Activated CD4-positive, CD25-positive, alpha-beta regulatory T cell treated with anti-CD3 and anti-CD28 coated beads, Interleukin-2, amount 50 U/mL, for 72 hours (primary cell): ENCODE data around the gene MRPS18A.
A peak's percentile ranks its signal among the peaks of the same experiment; 100 is the strongest.

Experiments used
- DNase-seq: peaks from one replicate; pipeline ENCODE4 v3.0.0; 2021

The MRPS18A gene

DNA sequence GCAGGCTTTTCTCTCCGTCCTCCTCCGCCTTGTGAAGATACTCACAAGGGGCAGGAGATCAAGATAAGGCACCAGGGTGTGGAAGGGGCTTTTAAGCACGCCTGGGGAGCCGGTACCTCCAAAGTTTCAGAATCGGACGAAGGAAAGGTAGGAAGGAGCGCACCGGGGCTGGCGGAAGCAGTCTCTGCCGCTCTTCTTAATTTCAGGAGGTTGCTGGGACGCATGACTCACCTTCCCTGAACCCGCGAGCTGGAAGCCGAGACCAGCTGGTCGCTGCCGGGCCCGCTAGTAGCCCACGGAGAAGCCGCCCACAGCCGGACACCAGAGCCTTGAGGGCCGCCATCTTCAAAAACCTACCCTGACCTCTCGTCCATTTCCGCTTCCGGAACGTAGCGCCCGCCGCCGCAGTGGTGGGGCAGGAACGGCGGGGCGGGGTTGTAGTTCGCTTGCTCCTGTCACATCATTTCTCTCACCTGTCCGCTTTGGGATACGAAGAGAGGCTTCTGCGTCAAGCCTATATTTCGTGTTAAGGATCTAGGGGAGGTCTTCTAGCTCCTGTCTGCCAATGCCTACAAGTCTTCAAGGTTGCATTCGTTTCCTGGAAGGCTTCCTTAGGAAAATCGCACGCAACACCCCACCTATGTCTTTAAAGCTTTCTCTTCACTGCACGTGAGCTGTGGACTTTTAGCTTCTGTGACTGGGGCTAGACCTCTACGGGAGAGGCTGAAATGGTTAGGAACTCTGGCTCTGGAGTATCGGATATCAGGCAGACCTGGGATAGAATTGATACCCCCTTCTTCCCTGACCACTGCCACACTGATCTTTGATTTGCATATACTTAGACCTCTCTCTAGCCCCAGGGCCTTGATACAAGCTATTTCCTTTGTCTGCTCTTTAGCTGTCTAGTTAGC lies at the start of gene MRPS18A:
TSS of gene MRPS18A (minus strand) at position 355 of the 911 bp plus-strand sequence. CDS start at position 343, 12 bp downstream.
- peak; percentile 85 for DNase-seq

DNA sequence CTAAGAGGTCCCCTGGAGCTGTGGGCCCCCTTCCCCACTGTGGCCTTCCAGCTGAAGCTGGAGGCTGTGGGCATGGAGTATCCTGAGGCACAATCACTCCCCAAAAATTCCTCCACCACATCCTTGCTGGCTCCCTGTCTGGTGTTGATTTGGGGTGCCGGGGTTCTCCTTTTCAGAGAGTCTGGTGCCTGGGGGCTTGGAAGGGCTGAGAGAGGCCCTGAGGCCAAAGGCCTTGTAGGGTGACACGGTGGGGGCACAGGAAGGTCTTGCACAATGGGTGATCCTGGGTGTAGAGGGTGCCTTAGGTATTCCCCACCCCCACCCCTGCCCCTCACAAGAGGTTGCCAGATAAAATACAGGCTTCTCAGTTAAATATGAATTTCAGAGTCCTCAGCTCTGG lies 49.3 kb upstream of the MRPS18A start:
- no peak for DNase-seq

DNA sequence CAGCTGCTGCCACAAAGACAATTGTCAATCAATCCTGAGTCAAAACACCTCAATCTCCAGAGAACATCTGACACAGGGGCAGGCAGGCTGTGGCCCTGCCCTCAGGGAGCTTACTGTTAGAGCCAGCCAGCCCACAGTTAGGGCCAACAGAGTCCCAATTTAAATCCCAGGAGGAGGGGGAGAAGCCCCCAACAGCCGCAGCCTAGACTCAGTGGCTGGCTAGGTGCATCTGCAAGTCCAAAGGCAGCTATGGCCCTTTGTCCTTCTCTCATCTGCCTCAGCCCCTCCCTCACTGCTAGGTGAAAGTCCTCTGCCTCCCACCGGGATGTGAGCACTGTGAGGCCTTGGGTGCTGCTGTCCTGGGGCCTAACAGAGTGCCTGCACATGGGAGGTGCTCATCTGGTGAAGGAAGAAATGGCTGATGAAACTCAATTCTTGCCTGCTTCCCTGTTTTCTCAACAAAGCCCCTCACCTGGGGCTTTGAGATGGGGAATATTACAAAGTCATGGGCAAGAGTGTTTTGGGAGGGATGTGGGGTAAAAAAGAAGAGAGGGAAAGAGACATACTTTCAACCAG lies 48.7 kb upstream of the MRPS18A start:
- no peak for DNase-seq

DNA sequence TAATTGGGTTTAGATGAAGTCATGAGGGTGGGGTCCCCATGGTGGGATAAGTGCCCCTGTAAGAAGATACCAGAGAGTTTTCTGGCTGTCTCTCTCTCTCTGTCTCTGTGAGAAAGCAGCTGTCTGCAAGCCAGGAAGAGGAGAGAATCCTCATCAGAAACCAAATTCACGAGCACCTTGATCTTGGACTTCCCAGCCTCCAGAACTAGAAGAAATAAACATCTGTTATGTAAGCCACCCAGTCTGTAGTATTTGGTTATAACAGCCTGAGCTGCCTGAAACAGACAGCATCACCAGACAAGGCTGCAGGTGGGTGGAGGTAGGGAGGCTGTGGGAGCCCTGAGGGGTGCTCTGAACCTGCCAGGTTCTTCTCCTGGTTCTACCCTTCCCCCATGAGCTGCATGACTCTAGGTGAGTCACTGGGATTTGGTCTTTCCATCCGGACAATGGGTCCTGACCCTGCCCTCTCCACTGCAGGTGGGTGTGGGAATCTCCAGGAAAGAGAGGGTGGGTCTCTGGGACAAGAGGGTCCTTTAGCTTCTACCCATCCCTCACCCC lies 48.1 kb upstream of the MRPS18A start:
- DNase-seq = no peak

DNA sequence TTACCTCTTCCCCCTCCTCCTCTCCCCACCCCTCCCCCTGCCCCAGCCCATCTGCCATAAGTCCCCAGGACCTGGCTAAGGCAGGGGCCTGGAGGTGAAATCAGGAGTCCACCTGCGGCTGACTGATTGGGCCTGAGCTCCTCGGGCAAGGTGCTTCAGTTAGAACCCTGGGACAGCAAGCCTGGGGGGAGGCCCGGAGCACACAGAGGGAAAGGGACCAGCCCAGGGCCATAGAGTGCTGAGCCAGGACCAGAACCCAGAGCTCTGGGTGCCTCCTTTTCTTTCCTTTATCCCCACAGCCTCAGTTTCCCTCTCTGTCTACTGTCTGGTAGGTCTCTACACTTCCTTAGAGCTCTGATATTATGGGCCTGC lies 46.7 kb upstream of the MRPS18A start:
- no peak for DNase-seq

DNA sequence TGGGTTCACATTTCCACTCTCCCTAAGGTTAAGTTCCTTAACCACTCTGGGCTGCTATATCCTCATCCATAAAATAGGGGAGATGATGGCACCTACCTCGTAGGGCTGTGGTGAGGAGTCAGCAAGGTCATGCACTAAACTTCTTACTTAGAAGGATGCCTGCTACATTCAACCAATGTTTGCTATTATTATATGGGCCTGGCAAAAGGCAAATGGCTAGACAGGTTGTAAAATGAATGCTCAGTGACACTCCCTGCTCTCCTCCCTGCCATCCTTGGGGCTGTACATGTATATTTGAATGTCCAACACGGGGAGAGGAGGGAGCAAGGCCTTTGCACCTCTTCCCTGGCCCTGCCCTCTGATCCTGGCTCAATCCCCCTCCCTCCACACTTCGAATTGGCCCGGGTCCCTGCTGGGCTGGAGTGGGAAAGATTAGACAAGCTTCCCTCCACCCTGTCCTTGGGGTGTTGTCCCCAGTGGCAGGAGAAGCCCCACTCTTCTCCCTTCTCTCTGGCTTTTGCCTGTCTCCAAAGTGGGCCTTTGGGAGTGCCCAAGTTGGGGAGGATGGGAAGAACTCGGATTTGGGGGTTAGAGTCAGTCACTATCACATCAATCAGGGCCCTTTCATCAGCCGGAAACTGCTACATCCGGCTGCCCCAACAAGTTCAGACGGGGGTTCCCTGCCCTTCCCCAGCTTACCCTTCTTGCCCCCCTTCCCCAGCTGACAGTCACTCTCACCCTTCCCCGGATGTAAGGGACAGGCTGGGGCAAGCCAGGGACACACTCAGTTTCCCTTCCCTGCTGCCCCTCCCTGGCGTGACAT lies 46.1 kb upstream of the MRPS18A start:
- DNase-seq = no peak

DNA sequence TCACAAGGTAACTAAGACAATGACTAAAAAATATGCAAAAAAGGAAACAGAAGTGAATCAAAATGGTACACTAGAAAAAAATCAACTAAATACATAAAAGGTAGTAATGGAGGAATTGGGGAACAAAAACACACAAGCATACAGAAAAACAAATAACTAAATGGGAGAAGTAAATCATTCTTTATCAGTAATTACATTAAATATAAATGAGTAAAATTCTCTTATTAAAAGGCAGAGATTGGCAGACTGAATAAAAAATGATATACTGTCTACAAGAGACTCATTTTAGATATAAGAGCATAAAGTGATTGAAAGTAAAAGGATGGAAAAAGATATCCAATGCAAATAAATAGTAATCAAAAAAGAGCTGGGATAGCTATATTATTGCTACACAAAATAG lies 43.0 kb upstream of the MRPS18A start:
- DNase-seq = no peak

DNA sequence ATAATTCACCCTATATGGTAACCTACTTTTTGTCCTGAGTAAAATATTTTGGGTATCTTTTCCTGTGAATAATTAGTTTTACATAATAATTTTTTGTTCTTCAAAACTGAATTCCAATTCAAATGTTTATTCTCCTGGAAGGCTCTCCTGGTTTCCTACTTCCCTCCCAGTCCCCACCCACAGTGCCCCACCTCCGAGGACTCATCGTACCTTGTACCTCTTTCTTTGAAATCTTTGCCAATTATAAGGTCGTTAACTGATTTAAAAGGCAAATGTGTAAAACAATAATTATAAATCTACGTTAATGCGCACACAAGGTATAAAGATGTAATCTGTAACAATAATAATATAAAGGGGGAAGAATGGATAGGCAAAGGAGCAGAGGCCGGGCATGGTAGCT lies 41.9 kb upstream of the MRPS18A start:
- no peak for DNase-seq

DNA sequence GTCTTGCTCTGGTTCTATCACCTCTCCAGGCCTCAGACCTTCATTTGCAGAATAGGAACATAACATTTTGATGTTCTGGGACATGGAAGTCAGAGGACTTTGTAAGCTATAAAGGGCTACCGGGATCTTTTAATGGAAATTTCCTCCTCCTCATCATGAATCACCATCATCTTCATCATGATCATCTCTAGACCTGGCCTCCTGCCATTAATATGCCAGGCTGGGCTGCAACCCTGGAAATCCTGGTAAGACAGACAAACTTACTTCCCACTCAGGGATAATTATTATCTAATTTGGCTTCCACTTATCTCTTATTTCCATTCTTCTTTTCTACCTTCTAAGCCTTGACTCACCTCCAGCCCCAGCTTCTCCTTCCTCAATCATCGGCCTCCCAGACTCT lies 41.0 kb upstream of the MRPS18A start:
- DNase-seq = no peak

DNA sequence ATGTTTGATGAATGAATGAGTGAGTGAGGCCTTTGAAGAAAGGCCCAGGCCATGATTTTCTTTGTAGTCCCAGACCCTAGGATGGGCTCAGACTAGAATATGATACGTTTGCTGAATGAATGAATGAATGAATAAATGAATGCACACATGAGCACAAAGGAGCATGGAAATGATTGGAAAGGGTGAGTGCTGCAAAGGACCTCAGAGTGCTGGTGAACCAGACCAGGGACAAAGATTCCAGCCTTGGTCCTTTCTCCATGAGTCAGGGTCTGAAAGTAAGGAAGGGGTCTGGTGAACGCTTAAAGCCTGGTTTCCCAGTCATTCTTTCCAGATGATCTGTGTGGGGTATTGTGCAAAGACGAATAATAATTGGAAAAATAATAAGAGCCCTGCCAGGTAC lies 40.0 kb upstream of the MRPS18A start:
- DNase-seq = no peak

DNA sequence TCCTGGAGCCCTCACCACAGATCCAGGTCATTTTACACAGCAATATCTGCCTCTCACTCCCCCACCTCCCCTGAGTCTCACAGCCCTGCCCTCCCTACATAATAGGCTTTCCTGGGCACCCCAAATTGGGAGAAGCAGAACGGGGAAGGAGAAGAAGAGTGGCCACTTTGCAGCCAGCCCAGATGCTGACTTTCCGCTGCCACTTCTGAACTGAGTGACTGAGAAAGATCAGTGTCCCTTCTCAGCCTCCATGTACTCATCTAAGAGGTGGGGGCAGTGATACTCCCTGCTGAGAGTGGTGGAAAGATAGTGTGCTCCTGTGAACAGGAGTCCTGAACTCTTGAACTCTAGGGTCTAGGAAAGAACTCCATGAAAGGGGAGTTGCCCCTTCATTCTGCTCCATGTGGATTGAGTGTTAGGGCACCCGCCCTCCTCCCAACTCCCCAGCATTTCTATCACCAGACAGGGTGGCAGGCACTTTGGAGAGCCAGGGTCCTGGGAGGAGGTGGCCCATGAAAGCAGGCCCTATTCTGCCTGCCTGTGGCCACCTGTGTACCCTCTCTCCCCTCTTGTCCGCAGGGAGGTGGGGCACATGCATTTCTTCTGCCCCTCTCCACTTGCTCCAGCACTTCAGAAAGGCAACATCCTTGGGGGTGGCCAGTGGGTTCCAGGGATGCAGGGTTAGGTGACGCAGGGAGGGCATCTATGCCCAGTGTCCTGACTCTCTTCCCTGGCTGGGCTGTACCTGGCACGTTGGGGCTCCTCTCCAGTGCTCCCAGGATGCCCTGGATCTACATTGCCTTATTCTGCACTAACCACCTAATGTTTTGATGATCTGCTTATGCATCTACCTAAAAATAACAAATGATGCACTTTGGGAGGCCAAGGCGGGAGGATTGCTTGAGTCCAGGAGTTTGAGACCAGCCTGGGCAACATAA lies 38.3 kb upstream of the MRPS18A start:
- DNase-seq = no peak

DNA sequence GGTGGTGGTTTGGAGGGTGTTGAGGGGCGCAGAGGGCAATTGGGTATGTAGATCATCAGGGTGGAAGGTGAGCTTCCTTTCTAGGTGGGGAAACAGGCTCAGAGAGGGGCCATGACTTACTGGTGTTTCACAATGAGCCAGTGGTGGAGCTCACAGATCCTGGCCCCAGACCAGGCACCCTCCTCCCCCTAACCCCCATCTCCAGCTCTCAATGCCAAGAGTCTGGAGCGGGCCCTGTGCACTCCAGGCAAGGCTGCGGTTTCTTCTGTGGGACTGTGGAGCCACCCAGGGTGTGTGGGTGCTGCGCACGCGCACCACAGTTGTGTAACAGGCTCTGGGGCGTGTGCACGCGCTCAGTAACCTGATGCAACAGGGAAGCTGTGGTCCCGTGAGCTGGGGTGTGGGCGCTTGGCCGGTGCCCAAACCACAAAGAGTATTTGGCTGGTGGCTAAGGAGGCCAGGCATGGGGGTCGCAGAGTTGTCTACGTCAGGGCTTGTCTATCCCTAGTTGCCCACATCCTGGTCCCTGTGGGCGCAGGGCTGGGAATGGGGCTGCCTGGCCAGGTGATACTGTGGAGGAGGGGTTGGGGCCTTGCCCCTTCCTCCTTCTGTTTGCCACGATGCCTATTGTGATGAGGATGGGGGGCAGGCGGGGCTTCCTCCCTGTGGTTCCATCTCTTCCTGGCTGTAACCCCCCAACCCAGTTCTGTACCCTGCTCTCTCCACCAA lies 37.5 kb upstream of the MRPS18A start:
- peak; percentile 59 for DNase-seq

DNA sequence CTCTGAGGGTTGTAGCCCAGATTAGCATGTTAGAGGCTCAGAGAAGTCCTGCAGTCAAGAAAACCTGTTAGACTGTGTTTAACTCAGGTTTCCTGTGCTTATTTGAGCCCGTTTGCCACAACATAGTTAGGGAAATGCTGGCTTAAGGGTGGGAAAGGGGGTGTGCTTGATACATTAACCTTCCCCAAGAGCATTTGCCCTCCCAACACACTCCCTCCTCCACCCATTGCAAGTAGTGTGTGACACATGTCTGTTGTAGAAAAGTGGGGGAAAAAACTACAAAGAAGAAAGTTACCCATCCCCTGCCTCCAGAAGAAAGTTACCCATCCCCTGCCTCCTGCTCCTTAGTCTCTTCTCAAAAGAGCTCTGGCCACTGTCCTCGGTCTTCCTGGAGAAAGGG lies 36.8 kb upstream of the MRPS18A start:
- no peak for DNase-seq

DNA sequence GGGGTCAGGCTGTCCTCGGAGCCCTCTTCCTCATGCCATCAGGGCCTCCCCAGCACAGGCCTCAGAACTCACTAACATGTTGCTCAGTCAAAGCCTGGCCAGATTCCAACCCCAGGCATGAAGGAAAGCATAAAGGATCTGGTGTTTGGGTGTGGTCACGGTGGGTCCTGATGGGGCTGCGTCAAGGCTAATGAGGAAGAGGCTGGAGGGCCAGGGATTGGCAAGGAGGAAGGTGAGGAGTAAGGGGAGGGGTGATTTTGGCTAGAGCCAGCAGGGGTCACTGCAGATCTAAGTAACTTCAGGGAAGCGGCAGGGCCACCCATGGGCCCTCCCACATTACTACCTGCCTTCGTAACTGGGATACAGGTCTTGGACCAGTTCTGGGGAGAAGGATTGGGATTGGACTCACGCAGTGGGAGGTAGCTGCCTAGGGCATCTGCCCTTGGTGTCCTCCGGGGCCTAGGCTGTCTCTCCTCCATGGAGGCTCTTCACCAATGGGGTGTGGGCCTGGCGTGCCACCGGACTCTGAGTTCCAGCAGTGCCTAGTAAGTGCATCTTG lies 36.2 kb upstream of the MRPS18A start:
- DNase-seq = peak; percentile 58

DNA sequence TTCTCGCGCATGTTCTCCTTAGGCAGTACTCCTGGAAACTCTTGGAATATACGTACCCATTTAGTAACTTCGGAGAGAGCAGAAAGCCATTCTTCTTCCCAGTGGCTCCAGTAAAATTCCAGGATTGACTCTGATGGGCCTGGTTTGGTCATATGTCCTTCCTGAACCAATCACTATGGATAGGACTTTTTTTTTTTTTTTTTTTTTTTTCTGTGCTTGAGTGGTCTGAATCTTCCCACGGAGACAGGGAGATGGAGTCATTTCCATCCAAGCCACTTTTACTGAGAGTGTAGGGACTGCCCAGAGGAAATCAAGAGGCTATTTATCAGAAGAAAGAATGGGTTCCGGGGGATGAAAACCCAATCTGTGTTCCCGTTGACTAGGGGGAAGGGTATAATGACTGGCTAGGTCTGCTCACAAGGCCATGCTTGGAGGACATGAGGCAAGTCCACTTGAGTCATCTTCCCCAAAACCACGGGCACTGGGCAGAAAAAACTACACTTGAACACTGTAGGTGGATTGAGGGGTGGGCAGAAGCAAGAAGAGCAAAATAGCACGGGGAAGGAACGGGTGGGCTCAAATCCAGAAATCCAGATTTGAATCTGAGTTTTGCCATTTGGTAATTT lies 35.4 kb upstream of the MRPS18A start:
- no peak for DNase-seq

DNA sequence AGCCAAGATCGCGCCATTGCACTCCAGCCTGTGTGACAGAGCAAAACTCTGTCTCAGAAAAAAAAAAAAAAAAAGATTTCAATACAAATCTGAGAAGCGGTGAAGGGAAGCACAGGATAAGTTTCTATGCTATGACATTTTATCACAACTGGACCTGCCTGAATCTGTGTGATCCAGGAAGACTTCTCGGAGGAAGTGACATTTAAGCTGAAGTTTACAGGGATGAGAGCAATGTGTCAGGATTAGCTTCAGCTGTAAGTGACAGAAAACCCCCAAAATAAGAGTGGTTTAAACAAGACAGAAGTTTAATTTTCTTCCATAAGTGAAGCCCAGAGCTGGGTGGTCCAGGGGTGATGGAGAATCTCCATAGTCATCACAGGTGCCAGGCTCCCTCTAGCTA lies 33.4 kb upstream of the MRPS18A start:
- DNase-seq = no peak

DNA sequence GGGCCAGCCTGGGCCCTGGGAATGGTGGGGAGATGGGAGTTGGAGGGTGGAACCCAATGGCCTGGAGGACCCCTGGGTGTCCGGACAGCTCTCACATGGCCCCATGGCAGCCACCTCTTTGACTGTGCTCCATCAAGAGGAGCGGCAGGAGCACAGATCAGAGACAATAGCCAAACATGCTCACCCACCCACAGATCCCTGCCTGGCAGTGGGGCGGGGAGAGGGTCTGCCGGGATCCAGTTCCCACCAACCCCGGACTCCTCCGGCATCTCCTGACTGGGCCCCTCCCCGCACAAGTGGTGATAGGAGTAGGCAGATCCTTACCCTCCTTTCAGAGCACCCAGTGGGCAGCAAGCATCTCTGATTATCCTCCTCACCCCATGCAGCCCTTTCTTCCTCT lies 31.9 kb upstream of the MRPS18A start:
- no peak for DNase-seq

DNA sequence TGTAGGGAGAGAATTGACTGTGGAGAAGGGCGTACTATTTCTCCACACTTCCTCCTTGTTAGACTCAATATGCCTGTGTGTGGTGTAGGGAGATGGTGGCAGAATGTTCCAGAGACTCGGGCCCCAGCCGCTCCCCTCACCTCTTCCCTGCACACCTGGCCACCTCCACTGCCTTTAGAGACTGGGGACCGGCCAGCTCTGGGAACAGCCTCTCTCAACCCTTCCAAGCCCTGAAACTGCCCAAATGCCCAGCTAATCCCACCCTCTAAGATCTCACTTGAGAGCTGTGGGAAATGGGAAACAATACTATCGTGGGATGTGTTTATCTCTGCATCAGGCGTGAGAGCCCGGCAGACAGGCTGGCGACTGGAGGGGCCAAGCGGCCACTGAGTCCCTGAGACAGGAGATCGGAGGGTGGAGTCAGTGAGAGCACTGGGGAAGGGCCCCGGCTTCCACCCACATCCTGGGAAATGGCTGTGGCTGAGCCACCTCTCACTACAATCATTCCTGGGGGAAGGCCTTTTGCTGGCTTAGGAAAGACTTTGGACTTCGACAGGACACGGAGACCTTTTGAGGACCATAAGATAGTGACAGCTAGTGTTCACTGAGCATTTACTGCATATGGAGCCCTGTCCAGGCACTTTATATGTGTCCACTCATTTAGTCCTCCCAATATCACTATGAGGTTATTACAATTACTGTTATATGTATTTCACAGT lies 31.0 kb upstream of the MRPS18A start:
- DNase-seq = no peak

DNA sequence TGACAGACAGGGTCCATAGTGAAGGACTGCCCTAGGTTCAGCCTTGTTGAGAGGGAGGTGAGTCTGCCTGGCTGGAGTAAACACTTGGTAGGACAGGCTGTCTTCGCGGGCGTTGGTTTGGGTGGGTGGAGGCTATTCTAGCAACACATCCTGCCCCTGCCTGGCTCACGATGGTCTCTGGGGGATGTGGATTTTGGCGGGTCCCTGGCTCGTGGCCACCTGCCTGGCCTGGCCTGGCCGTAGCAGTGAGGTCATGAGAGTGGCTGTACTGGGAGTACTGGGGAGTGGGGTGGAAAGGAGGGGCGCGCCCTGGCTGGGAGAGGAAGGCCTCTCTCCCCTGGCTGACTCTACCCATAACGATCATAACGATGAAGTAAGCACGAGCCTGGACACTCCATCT lies 30.2 kb upstream of the MRPS18A start:
- DNase-seq = no peak

DNA sequence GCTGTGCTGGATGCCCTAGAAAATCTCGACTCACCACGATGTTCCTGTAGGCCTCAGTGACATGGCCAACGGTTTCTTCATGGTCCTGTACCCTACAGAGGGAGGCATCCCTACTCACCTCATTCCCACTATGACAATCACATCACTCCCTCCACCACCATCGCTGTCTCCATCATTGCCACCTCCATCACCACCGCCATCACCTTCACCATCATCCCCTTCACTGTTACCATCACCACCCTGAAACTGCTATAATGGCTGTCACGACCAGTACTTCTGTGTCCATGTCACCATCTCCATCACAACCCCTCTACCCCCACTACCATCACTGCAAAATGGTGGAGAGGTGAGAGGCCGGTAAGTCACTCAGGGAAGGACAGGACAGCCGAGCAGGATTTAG lies 29.8 kb upstream of the MRPS18A start:
- no peak for DNase-seq
